Body of pancreas (tissue), 4 donors: ENCODE results near the gene LRRC8B.

ENCODE experiments used
- CTCF ChIP-seq, 7 experiments: fragments of 450-650 bp in 4 of 7; fragments of 200-600 bp in 3 of 7; sonication (generic) in 3 of 7; IDR thresholded peaks; one replicate each; pipeline ENCODE4 v1.5.1; 2016 to 2019; ENCODE audit warnings: antibody characterized with exemption in 7 of 7
- POLR2A ChIP-seq, 3 donors: fragments of 450-650 bp; IDR thresholded peaks; one replicate each; pipeline ENCODE4 v1.6.1; 2016; ENCODE audit warnings: antibody characterized with exemption in 3 of 3, mild to moderate bottlenecking in 2 of 3

DNA sequence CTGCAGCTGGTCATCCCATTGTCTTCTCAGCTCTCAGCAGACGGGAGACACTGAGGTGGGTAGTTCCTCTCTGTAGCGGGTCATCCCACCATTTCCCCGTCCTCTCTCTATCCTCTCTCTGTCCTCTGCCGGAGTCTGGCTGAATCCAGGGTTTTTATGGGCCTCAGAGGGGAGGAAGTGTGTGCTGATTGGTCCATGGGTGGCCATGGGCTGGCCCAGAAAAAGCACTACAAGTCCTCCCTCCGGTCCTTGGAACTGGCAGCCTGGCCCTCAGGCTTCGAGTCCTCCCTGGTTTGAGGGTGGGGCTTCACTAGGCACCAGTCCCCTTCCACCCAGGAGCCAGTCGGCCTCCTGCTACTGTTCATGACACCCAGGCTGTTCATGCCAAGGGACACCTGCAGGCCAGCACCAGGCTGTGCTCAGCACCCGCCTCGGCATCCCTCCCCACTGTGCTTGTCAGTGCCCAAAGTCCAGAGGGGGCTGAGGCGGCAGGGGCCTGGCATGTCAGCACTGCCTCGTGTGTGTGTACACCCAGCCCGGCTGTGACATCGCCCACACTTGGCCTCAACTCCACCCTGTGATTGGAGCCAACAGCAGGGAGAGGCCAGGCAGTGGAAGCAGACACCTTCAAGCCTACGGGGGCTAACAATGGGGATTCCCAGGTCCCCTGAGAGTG, 85.3 kb downstream of the LRRC8B start:
- TF ChIP-seq CTCF (IDR thresholded peaks at IDR 0.05), result no peak
- no peak for TF ChIP-seq POLR2A (IDR thresholded peaks at IDR 0.05)
